Breast epithelium (tissue), 3 donors: ENCODE results near the gene MGAT4A.

Experiments
- CTCF ChIP-seq, 3 donors: fragments of 450-650 bp; IDR thresholded peaks; one replicate each; pipeline ENCODE4 v1.5.1; 2016 to 2017; ENCODE audit warnings: antibody characterized with exemption in 3 of 3, mild to moderate bottlenecking in 3 of 3, moderate library complexity in 3 of 3
- POLR2A ChIP-seq: fragments of 450-650 bp; IDR thresholded peaks from one replicate; pipeline ENCODE4 v1.6.1; 2016; ENCODE audit warnings: antibody characterized with exemption, mild to moderate bottlenecking, moderate library complexity
- POLR2AphosphoS5 ChIP-seq, 3 donors: sonication (generic); formaldehyde crosslinking; IDR thresholded peaks; one replicate each; pipeline ENCODE4 v1.6.1; 2017; ENCODE audit warnings: antibody characterized with exemption in 3 of 3

DNA sequence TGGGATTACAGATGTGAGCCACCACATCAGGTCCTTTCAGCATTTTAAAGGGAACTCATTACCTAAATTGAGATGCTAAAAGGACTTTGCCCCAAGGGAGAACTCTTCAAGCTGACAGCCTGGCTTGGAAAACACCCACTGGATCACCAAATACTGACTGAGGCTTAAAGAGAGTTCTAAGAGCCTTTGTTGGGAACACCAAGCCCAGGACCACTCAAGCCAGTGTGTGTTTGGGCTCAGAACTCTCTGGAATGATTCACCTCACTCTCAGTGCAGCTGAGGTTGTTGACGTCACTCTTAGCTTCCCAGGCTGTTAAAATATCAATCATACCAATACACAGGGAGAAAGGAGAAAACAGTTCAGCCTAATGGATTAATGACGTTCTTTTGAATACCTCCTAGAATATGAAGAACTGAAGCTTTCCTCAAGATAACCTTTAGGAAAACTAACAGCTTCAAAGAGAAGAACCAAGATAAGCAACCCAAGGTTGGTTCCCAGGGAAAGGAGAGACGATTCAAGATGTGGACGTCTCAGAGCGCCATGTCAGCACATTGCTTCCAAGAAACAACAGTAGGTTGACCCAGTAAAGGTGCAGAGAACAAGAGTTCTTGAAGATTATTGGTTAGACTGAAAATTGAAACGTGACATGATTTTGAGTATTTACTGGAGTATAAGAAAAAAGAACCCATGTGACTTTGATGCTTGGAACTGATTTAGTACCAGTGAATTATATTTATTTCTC, 48.0 kb upstream of the MGAT4A start:
- TF ChIP-seq CTCF (IDR thresholded peaks at IDR 0.05) (no peak), POLR2A (no peak), POLR2AphosphoS5 (IDR thresholded peaks at IDR 0.05) (no peak)
